PFSK-1 (cell line): ENCODE results near the gene KCP.

ENCODE experiments used
- POLR2AphosphoS5 ChIP-seq: IDR thresholded peaks from 2 replicates; pipeline ENCODE4 v1.6.1; 2012; ENCODE audit warnings: low read depth, mild to moderate bottlenecking, control low read depth, low read length, moderate library complexity
- REST ChIP-seq, 2 experiments: IDR thresholded peaks; 2 replicates each; pipeline versions ENCODE4 v1.6.1 to v1.8.0; 2011 to 2012; ENCODE audit warnings: low read depth in 2 of 2, low read length in 2 of 2, control low read depth in 1 of 2, inconsistent platforms in 1 of 2, mild to moderate bottlenecking in 1 of 2, moderate library complexity in 1 of 2; ENCODE audit not compliant: insufficient read depth in 1 of 2

- TF ChIP-seq REST (IDR thresholded peaks at IDR 0.05; ENCODE audit: insufficient read depth in 1 of 2, low read depth in 2 of 2, low read length in 2 of 2), result no peak
- TF ChIP-seq POLR2AphosphoS5, result no peak
These were observed 37.3 kb downstream of the KCP start for GRCh38 chr7:128873234-128873633.
